OCI-LY7 (cell line): ENCODE measurements around the gene PDZD2.

Experiments
- CTCF ChIP-seq: fragments of 200-600 bp; sonication (generic); conservative IDR thresholded peaks from 2 replicates; pipeline ENCODE4 v1.5.1; 2014; ENCODE audit warnings: mild to moderate bottlenecking, antibody characterized with exemption, low read length, moderate library complexity, mixed read lengths
- EZH2phosphoT487 ChIP-seq: fragments of 200-600 bp; sonication (generic); IDR thresholded peaks from 2 replicates; pipeline ENCODE4 v1.6.1; 2018; ENCODE audit warnings: low read depth, borderline replicate concordance, mild to moderate bottlenecking, mixed run types, antibody characterized with exemption, low read length, moderate library complexity, mixed read lengths

GRCh38 chr5:32116574-32117313, 477.8 kb downstream of the PDZD2 start:
- TF ChIP-seq CTCF (no peak), EZH2phosphoT487 (no peak)
